ENCODE data around the gene MYPN. TPM values are rescaled to one million over a fixed set of nuclear protein-coding genes. Genes with fewer than 3 reads are reported as not detected.

MYPN gene
- polyA plus RNA-seq, 2 of the 4 experiments (the other 2 are of a cell fraction), result 1.5 to 2.1 TPM

DNA sequence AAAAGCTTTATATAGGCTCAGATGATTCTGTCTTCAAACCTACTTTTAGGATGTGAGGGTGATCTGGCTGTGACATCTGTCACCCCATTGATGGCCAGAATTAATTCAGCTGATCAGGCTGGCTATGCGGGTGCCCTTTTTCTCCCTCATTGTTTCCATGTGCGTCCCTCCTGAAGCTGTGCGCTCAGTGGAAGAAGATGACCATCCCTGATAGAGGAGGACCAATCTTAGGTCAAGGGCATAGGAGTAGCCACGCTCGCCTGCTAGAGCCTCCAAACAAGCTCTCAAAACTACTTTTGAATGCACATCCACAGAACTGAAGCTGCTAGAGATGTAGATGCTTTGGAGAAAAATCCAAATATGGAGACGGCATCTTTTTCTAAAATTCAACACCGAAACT is 48.7 kb downstream of the MYPN start:
- 91% methylated on average over 7 of the region's 7 CpGs for WGBS (ENCODE audit: missing lambda C conversion rate)
- peaks cover 44% of the 10 kb centered on the region for H3K4me1 ChIP-seq
- no peak for ATAC-seq
- TF ChIP-seq ZSCAN20 (CRISPR knock-in tag; IDR thresholded peaks at IDR 0.05) (no peak), NR3C1 (IDR thresholded peaks at IDR 0.05) (no peak), CBX2 (IDR thresholded peaks at IDR 0.05; ENCODE audit: borderline replicate concordance, low read depth) (no peak), CEBPB (IDR thresholded peaks at IDR 0.05) (no peak), JUN (IDR thresholded peaks at IDR 0.05) (no peak), ESRRA (IDR thresholded peaks at IDR 0.05; ENCODE audit: borderline replicate concordance, low read length) (no peak)
- TF ChIP-seq, protein P1, sequence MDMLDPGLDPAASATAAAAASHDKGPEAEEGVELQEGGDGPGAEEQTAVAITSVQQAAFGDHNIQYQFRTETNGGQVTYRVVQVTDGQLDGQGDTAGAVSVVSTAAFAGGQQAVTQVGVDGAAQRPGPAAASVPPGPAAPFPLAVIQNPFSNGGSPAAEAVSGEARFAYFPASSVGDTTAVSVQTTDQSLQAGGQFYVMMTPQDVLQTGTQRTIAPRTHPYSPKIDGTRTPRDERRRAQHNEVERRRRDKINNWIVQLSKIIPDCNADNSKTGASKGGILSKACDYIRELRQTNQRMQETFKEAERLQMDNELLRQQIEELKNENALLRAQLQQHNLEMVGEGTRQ (IDR thresholded peaks at IDR 0.05), result no peak
- no peak for FAIRE-seq
- H3K4me2 ChIP-seq, result no peak overlapping the region
- ChIA-PET POLR2A (no interaction called here), CTCF (interaction anchor here (0.6 to 10.2 kb wide), 14 partner anchors 9 to 369 kb away, joined by 3 to 241 read pairs (median 5); no protein-coding TSS in a partner anchor)
- no peak for DNase-seq (ENCODE audit: low read depth in 1 of 2, low spot score in 1 of 2)
- no peaks in the 10 kb centered on the region for H3K9me3 ChIP-seq
- no peak overlapping the region for H3K4me3 ChIP-seq
- 0 out of 6 replicates have a peak overlapping the region, but pooled peaks of 1 of the 2 experiments have one; percentile 10 for H3K27ac ChIP-seq

DNA sequence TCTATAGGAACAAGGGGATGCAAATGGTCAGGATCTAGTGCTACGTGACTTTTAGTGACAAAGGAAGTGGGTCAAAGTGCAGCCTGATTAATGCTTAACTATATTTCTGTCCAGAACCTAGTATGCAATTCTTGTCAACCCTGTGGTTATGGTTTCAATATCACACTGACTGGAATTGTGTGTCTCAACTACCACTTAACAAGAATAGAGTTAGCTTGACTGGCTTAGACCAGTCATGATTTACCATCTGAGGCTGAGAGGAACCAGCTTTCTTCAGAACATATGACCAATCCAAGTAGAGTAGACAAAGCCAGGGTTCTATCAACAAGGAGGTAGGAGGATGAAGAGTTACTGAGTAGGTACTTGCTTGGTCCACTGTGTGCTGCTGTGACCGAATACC is 54.4 kb downstream of the MYPN start:
- H3K4me3 ChIP-seq, result no peak overlapping the region
- DNase-seq (ENCODE audit: low read depth in 1 of 2, low spot score in 1 of 2) (no peak), ATAC-seq (no peak), FAIRE-seq (no peak)
- ChIA-PET CTCF (interaction anchor here (1.0 to 2.0 kb wide), 3 partner anchors 8 to 80 kb away, joined by 3 to 10 read pairs (median 4); no protein-coding TSS in a partner anchor), POLR2A (no interaction called here)
- H3K4me2 ChIP-seq, result peak overlapping the region; percentile 25; the same call in 1 of the 3 replicates
- TF ChIP-seq FOXS1 (CRISPR knock-in tag; IDR thresholded peaks at IDR 0.05) (no peak), CEBPB (IDR thresholded peaks at IDR 0.05) (no peak), EHMT2 (IDR thresholded peaks at IDR 0.05; ENCODE audit: low read depth) (no peak), HOXA7 (CRISPR knock-in tag; IDR thresholded peaks at IDR 0.05) (no peak), FOSB (CRISPR knock-in tag; IDR thresholded peaks at IDR 0.05) (no peak), MAFK (IDR thresholded peaks at IDR 0.05; ENCODE audit: partially characterized antibody) (no peak), SMC3 (IDR thresholded peaks at IDR 0.05) (no peak), RFX5 (IDR thresholded peaks at IDR 0.05) (no peak), MYC (IDR thresholded peaks at IDR 0.05; ENCODE audit: borderline replicate concordance, low read length) (no peak), ZNF302 (CRISPR knock-in tag; IDR thresholded peaks at IDR 0.05) (no peak), ESRRA (IDR thresholded peaks at IDR 0.05; ENCODE audit: borderline replicate concordance, low read length) (no peak), NFE2L2 (conservative IDR thresholded peaks at IDR 0.05; ENCODE audit: low read length) (no peak), POLR2AphosphoS2 (conservative IDR thresholded peaks at IDR 0.05; ENCODE audit: low read length) (no peak)
- TF ChIP-seq, protein P2, sequence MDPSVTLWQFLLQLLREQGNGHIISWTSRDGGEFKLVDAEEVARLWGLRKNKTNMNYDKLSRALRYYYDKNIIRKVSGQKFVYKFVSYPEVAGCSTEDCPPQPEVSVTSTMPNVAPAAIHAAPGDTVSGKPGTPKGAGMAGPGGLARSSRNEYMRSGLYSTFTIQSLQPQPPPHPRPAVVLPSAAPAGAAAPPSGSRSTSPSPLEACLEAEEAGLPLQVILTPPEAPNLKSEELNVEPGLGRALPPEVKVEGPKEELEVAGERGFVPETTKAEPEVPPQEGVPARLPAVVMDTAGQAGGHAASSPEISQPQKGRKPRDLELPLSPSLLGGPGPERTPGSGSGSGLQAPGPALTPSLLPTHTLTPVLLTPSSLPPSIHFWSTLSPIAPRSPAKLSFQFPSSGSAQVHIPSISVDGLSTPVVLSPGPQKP (IDR thresholded peaks at IDR 0.05; ENCODE audit: low read depth, low read length), result no peak
- TF ChIP-seq, protein P3, sequence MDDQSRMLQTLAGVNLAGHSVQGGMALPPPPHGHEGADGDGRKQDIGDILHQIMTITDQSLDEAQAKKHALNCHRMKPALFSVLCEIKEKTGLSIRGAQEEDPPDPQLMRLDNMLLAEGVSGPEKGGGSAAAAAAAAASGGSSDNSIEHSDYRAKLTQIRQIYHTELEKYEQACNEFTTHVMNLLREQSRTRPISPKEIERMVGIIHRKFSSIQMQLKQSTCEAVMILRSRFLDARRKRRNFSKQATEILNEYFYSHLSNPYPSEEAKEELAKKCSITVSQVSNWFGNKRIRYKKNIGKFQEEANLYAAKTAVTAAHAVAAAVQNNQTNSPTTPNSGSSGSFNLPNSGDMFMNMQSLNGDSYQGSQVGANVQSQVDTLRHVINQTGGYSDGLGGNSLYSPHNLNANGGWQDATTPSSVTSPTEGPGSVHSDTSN (IDR thresholded peaks at IDR 0.05), result no peak
- WGBS (ENCODE audit: missing lambda C conversion rate), result 43% methylated on average over 2 of the region's 2 CpGs
- peaks cover 11% of the 10 kb centered on the region; the same call in 1 of the 3 replicates for H3K4me1 ChIP-seq
- no peak overlapping the region for H3K27ac ChIP-seq
- H3K9me3 ChIP-seq, result no peaks in the 10 kb centered on the region

DNA sequence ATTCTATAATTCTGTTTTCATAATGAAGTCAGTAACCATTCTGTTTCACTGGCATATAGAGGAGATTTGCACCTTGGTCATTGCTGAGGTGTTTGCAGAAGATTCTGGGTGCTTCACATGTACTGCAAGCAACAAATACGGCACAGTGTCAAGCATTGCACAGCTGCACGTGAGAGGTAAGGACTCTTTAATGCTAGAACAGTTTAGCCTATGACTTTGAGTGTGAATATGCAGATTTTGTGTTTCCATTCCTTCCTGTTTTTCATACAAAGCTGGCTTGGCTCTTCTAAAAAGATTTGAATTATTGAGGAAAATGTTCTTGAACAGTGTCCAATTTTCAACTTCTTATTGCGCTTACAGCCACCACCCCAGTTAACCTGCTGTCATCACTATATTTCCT is 56.4 kb downstream of the MYPN start:
- CTCF ChIA-PET, result interaction anchor here (0.9 to 2.8 kb wide), 5 partner anchors 9 to 137 kb away, joined by 3 to 15 read pairs (median 9); no protein-coding TSS in a partner anchor

More for the DNA sequence above, 56.4 kb downstream of the MYPN start:
- ATAC-seq, result no peak
- no peak overlapping the region for H3K27ac ChIP-seq
- no peak for FAIRE-seq
- no peak for DNase-seq (ENCODE audit: low read depth in 1 of 2, low spot score in 1 of 2)
- WGBS (ENCODE audit: missing lambda C conversion rate), result 95% methylated on average over 3 of the region's 3 CpGs
- no peak overlapping the region for H3K4me2 ChIP-seq
- no peaks in the 10 kb centered on the region for H3K9me3 ChIP-seq
- peaks cover 11% of the 10 kb centered on the region; the same call in 1 of the 3 replicates for H3K4me1 ChIP-seq
- POLR2A ChIA-PET, result no interaction called here
- H3K4me3 ChIP-seq, result no peak overlapping the region
- TF ChIP-seq BHLHE40 (IDR thresholded peaks at IDR 0.05; ENCODE audit: low read depth, low read length) (no peak), RFX5 (IDR thresholded peaks at IDR 0.05) (no peak), TFCP2L1 (CRISPR knock-in tag; IDR thresholded peaks at IDR 0.05) (no peak), MAZ (IDR thresholded peaks at IDR 0.05; ENCODE audit: borderline replicate concordance, low read depth, low read length) (no peak), NFE2L2 (conservative IDR thresholded peaks at IDR 0.05; ENCODE audit: low read length) (no peak), NPAS2 (CRISPR knock-in tag; IDR thresholded peaks at IDR 0.05; ENCODE audit: borderline replicate concordance) (no peak), ESRRA (IDR thresholded peaks at IDR 0.05; ENCODE audit: borderline replicate concordance, low read length) (no peak), RAD21 (conservative IDR thresholded peaks at IDR 0.05 in 1 of 2, IDR thresholded peaks at IDR 0.05 in 1 of 2) (no peak), RCOR1 (IDR thresholded peaks at IDR 0.05; ENCODE audit: low read depth, low read length) (no peak)
- TF ChIP-seq, protein P4, sequence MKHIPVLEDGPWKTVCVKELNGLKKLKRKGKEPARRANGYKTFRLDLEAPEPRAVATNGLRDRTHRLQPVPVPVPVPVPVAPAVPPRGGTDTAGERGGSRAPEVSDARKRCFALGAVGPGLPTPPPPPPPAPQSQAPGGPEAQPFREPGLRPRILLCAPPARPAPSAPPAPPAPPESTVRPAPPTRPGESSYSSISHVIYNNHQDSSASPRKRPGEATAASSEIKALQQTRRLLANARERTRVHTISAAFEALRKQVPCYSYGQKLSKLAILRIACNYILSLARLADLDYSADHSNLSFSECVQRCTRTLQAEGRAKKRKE (CRISPR knock-in tag; IDR thresholded peaks at IDR 0.05; ENCODE audit: low read depth), result no peak
- TF ChIP-seq, protein P5, sequence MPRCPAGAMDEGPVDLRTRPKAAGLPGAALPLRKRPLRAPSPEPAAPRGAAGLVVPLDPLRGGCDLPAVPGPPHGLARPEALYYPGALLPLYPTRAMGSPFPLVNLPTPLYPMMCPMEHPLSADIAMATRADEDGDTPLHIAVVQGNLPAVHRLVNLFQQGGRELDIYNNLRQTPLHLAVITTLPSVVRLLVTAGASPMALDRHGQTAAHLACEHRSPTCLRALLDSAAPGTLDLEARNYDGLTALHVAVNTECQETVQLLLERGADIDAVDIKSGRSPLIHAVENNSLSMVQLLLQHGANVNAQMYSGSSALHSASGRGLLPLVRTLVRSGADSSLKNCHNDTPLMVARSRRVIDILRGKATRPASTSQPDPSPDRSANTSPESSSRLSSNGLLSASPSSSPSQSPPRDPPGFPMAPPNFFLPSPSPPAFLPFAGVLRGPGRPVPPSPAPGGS (IDR thresholded peaks at IDR 0.05), result no peak
- TF ChIP-seq, protein P1 (IDR thresholded peaks at IDR 0.05), result no peak
